Progenitor cell of endocrine pancreas (in vitro differentiated cells): ENCODE results near the gene IFNAR2. TPM values are rescaled to one million over a fixed set of nuclear protein-coding genes. Genes with fewer than 3 reads are reported as not detected.

Experiments
- DNase-seq: peaks from one replicate; pipeline ENCODE4 v3.0.0; 2021; ENCODE audit warnings: low spot score; ENCODE audit not compliant: unreplicated experiment
- H3K27ac Mint-ChIP-seq: 2 replicates; pipeline ENCODE4 v1.8.0; 2021; ENCODE audit warnings: mild to moderate bottlenecking, moderate library complexity, mixed read lengths
- H3K27me3 Mint-ChIP-seq: 2 replicates; pipeline ENCODE4 v1.8.0; 2021; ENCODE audit warnings: mixed read lengths
- H3K36me3 Mint-ChIP-seq: 2 replicates; pipeline ENCODE4 v1.8.0; 2022; ENCODE audit warnings: mixed read lengths; ENCODE audit not compliant: insufficient read depth
- H3K4me1 Mint-ChIP-seq: 2 replicates; pipeline ENCODE4 v1.8.0; 2021; ENCODE audit warnings: low read depth, mixed read lengths
- H3K4me3 Mint-ChIP-seq: 2 replicates; pipeline ENCODE4 v1.8.0; 2021; ENCODE audit warnings: low read depth, mild to moderate bottlenecking, moderate library complexity, mixed read lengths
- H3K9me3 Mint-ChIP-seq: 2 replicates; pipeline ENCODE4 v1.8.0; 2021; ENCODE audit warnings: low read depth, mixed read lengths
- total RNA-seq: library from RNA; stranded (reverse); gene quantifications from 2 replicates; pipeline ENCODE4 v1.2.1, GENCODE V29; 2021
- TF ChIP-seq, protein P1 (sequence below): fragments of 200-600 bp; sonication (generic); IDR thresholded peaks from one replicate; pipeline ENCODE4 v1.5.0; 2021; ENCODE audit warnings: antibody characterized with exemption, mild to moderate bottlenecking; ENCODE audit not compliant: unreplicated experiment

IFNAR2 gene
- total RNA-seq, 1 donor from 2014 or later = 17.4 TPM

DNA sequence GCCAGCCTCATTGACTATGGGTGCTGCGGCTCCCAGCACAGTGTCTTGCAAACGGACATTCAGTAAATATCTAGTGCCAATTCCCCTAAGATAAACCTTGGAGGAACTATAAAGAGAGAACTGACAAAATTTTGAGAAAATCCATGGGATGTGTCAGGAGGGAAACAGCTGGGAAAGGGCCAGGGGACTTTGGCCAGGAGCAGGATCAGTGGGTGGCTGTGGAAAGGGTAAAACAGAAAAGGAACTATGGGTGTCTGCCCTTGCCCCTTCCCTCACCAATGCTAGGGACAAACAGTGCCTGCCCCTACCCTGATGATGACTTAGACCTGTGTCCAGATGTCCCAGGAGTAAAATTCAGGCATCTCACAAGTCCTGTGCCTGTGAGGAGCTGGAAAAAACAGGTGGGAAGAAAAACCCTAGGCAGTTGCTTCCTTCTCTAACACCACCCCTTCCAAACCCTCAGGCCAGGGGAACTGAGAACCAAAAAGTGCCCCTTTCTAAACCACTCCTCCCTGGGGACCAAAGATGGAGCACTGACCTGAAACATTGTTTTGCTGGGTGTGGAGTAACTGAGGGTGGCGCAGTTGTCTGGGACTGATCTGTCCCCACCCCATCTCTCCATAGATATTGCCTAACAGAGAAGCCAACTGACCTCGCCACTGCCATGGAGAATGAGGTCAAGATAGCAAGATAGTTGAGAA is 22.1 kb upstream of the IFNAR2 start:
- peaks cover 11% of the 10 kb centered on the region for H3K9me3 Mint-ChIP-seq
- no peaks in the 10 kb centered on the region for H3K27me3 Mint-ChIP-seq
- no peak for DNase-seq
- H3K36me3 Mint-ChIP-seq = peaks cover 2% of the 10 kb centered on the region
- TF ChIP-seq, protein P1, sequence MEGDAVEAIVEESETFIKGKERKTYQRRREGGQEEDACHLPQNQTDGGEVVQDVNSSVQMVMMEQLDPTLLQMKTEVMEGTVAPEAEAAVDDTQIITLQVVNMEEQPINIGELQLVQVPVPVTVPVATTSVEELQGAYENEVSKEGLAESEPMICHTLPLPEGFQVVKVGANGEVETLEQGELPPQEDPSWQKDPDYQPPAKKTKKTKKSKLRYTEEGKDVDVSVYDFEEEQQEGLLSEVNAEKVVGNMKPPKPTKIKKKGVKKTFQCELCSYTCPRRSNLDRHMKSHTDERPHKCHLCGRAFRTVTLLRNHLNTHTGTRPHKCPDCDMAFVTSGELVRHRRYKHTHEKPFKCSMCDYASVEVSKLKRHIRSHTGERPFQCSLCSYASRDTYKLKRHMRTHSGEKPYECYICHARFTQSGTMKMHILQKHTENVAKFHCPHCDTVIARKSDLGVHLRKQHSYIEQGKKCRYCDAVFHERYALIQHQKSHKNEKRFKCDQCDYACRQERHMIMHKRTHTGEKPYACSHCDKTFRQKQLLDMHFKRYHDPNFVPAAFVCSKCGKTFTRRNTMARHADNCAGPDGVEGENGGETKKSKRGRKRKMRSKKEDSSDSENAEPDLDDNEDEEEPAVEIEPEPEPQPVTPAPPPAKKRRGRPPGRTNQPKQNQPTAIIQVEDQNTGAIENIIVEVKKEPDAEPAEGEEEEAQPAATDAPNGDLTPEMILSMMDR = no peak
- H3K4me1 Mint-ChIP-seq = peaks cover 24% of the 10 kb centered on the region
- no peak overlapping the region for H3K27ac Mint-ChIP-seq
- H3K4me3 Mint-ChIP-seq = no peak overlapping the region

DNA sequence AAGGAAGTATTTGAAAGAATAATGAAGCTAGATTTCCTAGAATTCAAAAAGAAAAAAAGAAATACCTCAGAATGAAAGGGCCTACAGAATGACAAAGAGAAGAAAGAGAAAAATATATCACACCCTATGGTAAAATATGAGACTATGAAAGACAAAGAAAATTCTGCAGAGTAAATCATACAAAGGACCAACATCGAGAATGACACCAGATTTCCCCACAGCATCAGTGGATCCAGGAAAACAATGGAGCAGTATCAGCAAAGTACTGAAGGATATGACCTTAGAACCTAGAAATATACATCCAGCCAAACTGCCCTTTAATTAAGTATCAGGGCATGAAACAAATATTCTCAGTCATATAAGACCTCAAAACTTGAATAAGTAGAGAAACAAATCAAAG is 21.2 kb upstream of the IFNAR2 start:
- Mint-ChIP-seq H3K4me1 (peaks cover 17% of the 10 kb centered on the region), H3K4me3 (no peak overlapping the region), H3K27me3 (no peaks in the 10 kb centered on the region), H3K27ac (no peak overlapping the region), H3K9me3 (peaks cover 11% of the 10 kb centered on the region), H3K36me3 (peaks cover 2% of the 10 kb centered on the region)
- DNase-seq = no peak
- TF ChIP-seq, protein P1 = no peak

- peaks cover 4% of the 10 kb centered on the region for H3K4me1 Mint-ChIP-seq
- DNase-seq = no peak
- TF ChIP-seq, protein P1 = no peak
- H3K27ac Mint-ChIP-seq = no peak overlapping the region
- H3K4me3 Mint-ChIP-seq = no peak overlapping the region
- H3K9me3 Mint-ChIP-seq = peaks cover 11% of the 10 kb centered on the region
- H3K27me3 Mint-ChIP-seq = peaks cover 3% of the 10 kb centered on the region
- peaks cover 2% of the 10 kb centered on the region for H3K36me3 Mint-ChIP-seq
Observed at GRCh38 chr21:33211305-33211704, 18.4 kb upstream of the IFNAR2 start.

DNA sequence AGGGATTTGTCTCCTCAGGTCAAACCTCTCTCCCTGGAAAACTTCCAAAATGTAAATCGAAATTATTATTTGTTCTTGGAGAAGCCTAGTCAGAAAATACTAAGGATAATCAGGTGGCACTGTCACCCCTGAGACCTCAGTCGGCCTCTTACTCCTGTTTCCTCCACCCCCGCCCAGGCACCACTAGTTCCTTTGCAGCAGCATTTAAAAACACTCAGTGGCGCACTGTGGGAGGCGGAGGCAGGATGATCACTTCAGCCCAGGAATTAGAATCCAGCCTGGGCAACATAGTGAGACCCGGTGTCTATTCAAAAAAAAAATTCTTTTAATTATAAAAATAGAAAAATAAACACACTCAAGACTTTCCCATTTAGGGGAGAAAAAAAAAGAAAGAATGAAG is 18.0 kb upstream of the IFNAR2 start:
- no peak for DNase-seq
- Mint-ChIP-seq H3K27me3 (peaks cover 3% of the 10 kb centered on the region), H3K4me1 (peaks cover 6% of the 10 kb centered on the region), H3K36me3 (peaks cover 2% of the 10 kb centered on the region), H3K27ac (no peak overlapping the region), H3K4me3 (no peak overlapping the region), H3K9me3 (peaks cover 11% of the 10 kb centered on the region)
- TF ChIP-seq, protein P1 = no peak

- TF ChIP-seq, protein P1 = no peak
- no peak for DNase-seq
- Mint-ChIP-seq H3K27me3 (peaks cover 3% of the 10 kb centered on the region), H3K9me3 (peaks cover 9% of the 10 kb centered on the region), H3K36me3 (peaks cover 2% of the 10 kb centered on the region), H3K27ac (peak overlapping the region; percentile 38), H3K4me3 (no peak overlapping the region), H3K4me1 (peaks cover 8% of the 10 kb centered on the region)
Observed at GRCh38 chr21:33212159-33212851, 17.4 kb upstream of the IFNAR2 start.
